ENCODE data around the gene TJP3. TPM values are rescaled to one million over a fixed set of nuclear protein-coding genes. Genes with fewer than 3 reads are reported as not detected.

Gene TJP3
- total RNA-seq, 1 experiment from 2014 or later: not detected

- H3K4me3 ChIP-seq: no peak overlapping the region
- H3K27me3 ChIP-seq: 0 out of 2 replicates have a peak, but pooled peaks cover under 1% of the 10 kb centered on the region
- no peak for DNase-seq
- no peaks in the 10 kb centered on the region for H3K9me3 ChIP-seq (replicated peaks)
- H3K27ac ChIP-seq: no peak overlapping the region
- H3K4me1 ChIP-seq: no peaks in the 10 kb centered on the region
- H3K36me3 ChIP-seq: peaks cover 3% of the 10 kb centered on the region; the same call in 1 of the 2 replicates
These were observed 58.9 kb downstream of the TJP3 start for GRCh38 chr19:3767050-3767449.

GRCh38 chr19:3768015-3768747 lies 60.0 kb downstream of the TJP3 start:
- Histone ChIP-seq H3K4me1 (no peaks in the 10 kb centered on the region), H3K27me3 (0 out of 2 replicates have a peak, but pooled peaks cover 6% of the 10 kb centered on the region), H3K36me3 (peaks cover 3% of the 10 kb centered on the region; the same call in 1 of the 2 replicates), H3K4me3 (no peak overlapping the region), H3K9me3 (replicated peaks) (no peaks in the 10 kb centered on the region), H3K27ac (no peak overlapping the region)
- no peak for DNase-seq

- H3K27ac ChIP-seq: no peak overlapping the region
- H3K4me3 ChIP-seq: no peak overlapping the region
- no peak for DNase-seq
- no peaks in the 10 kb centered on the region for H3K4me1 ChIP-seq
- no peaks in the 10 kb centered on the region for H3K9me3 ChIP-seq (replicated peaks)
- H3K36me3 ChIP-seq: peaks cover 3% of the 10 kb centered on the region; the same call in 1 of the 2 replicates
- 0 out of 2 replicates have a peak, but pooled peaks cover 6% of the 10 kb centered on the region for H3K27me3 ChIP-seq
These were observed 60.5 kb downstream of the TJP3 start for GRCh38 chr19:3768748-3769099.

- H3K4me3 ChIP-seq: no peak overlapping the region
- no peak for DNase-seq
- peaks cover 3% of the 10 kb centered on the region; the same call in 1 of the 2 replicates for H3K36me3 ChIP-seq
- no peaks in the 10 kb centered on the region for H3K9me3 ChIP-seq (replicated peaks)
- H3K4me1 ChIP-seq: no peaks in the 10 kb centered on the region
- no peak overlapping the region for H3K27ac ChIP-seq
- H3K27me3 ChIP-seq: peaks cover 8% of the 10 kb centered on the region; the same call in 1 of the 2 replicates
These were observed 61.3 kb downstream of the TJP3 start for GRCh38 chr19:3769494-3769893.

- Histone ChIP-seq H3K9me3 (replicated peaks) (no peaks in the 10 kb centered on the region), H3K4me1 (no peaks in the 10 kb centered on the region), H3K27me3 (peaks cover 12% of the 10 kb centered on the region; the same call in 1 of the 2 replicates), H3K4me3 (no peak overlapping the region), H3K27ac (no peak overlapping the region), H3K36me3 (peaks cover 3% of the 10 kb centered on the region; the same call in 1 of the 2 replicates)
- DNase-seq: no peak
These were observed 62.2 kb downstream of the TJP3 start for GRCh38 chr19:3770136-3770999.

GRCh38 chr19:3771000-3771905 lies 63.1 kb downstream of the TJP3 start:
- no peak for DNase-seq
- no peaks in the 10 kb centered on the region for H3K4me1 ChIP-seq
- H3K27ac ChIP-seq: no peak overlapping the region

GRCh38 chr19:3771906-3772455 lies 63.8 kb downstream of the TJP3 start, which contains the start of gene RAX2:
TSS of gene RAX2 (minus strand) at chr19:3772228. CDS start at chr19:3771742, 486 bp downstream.
- no peak for DNase-seq
- Histone ChIP-seq H3K27me3 (peaks cover 12% of the 10 kb centered on the region; the same call in 1 of the 2 replicates), H3K9me3 (replicated peaks) (no peaks in the 10 kb centered on the region), H3K4me1 (no peaks in the 10 kb centered on the region), H3K36me3 (no peaks in the 10 kb centered on the region), H3K4me3 (no peak within 1 kb of the TSS), H3K27ac (no peak within 1 kb of the TSS)

More at GRCh38 chr19:3771000-3771905, 63.1 kb downstream of the TJP3 start:
- peaks cover 1% of the 10 kb centered on the region; the same call in 1 of the 2 replicates for H3K36me3 ChIP-seq
- H3K4me3 ChIP-seq: no peak overlapping the region
- H3K27me3 ChIP-seq: peaks cover 12% of the 10 kb centered on the region; the same call in 1 of the 2 replicates
- no peaks in the 10 kb centered on the region for H3K9me3 ChIP-seq (replicated peaks)

- no peak for DNase-seq
- Histone ChIP-seq H3K4me1 (no peaks in the 10 kb centered on the region), H3K27ac (no peak overlapping the region), H3K9me3 (replicated peaks) (no peaks in the 10 kb centered on the region), H3K27me3 (peaks cover 12% of the 10 kb centered on the region; the same call in 1 of the 2 replicates), H3K4me3 (no peak overlapping the region), H3K36me3 (no peaks in the 10 kb centered on the region)
These were observed 65.8 kb downstream of the TJP3 start for GRCh38 chr19:3773814-3774515.

- H3K27ac ChIP-seq: no peak overlapping the region
These were observed 66.6 kb downstream of the TJP3 start for GRCh38 chr19:3774621-3775373.

GRCh38 chr19:3775374-3775711 lies 67.2 kb downstream of the TJP3 start:
- no peak for DNase-seq
- Histone ChIP-seq H3K27me3 (peaks cover 12% of the 10 kb centered on the region; the same call in 1 of the 2 replicates), H3K4me1 (no peaks in the 10 kb centered on the region), H3K27ac (no peak overlapping the region), H3K9me3 (replicated peaks) (no peaks in the 10 kb centered on the region), H3K36me3 (no peaks in the 10 kb centered on the region), H3K4me3 (no peak overlapping the region)

More at GRCh38 chr19:3774621-3775373, 66.6 kb downstream of the TJP3 start:
- Histone ChIP-seq H3K9me3 (replicated peaks) (no peaks in the 10 kb centered on the region), H3K4me3 (no peak overlapping the region), H3K27me3 (peaks cover 12% of the 10 kb centered on the region; the same call in 1 of the 2 replicates), H3K4me1 (no peaks in the 10 kb centered on the region), H3K36me3 (no peaks in the 10 kb centered on the region)
- DNase-seq: no peak

GRCh38 chr19:3775831-3776230 lies 67.6 kb downstream of the TJP3 start:
- Histone ChIP-seq H3K27ac (no peak overlapping the region), H3K4me3 (no peak overlapping the region), H3K4me1 (no peaks in the 10 kb centered on the region)

GRCh38 chr19:3776479-3777040 lies 68.4 kb downstream of the TJP3 start:
- Histone ChIP-seq H3K9me3 (replicated peaks) (no peaks in the 10 kb centered on the region; the same call in 1 of the 2 replicates), H3K36me3 (no peaks in the 10 kb centered on the region), H3K27me3 (peaks cover 12% of the 10 kb centered on the region; the same call in 1 of the 2 replicates), H3K27ac (no peak overlapping the region), H3K4me3 (no peak overlapping the region), H3K4me1 (no peaks in the 10 kb centered on the region)
- DNase-seq: no peak

More at GRCh38 chr19:3775831-3776230, 67.6 kb downstream of the TJP3 start:
- DNase-seq: no peak
- H3K36me3 ChIP-seq: no peaks in the 10 kb centered on the region
- no peaks in the 10 kb centered on the region for H3K9me3 ChIP-seq (replicated peaks)
- peaks cover 12% of the 10 kb centered on the region; the same call in 1 of the 2 replicates for H3K27me3 ChIP-seq

Data from SJCRH30 (cell line).